ENCODE data around the gene TMEM53.

GRCh38 chr1:44620072-44620471, 54.2 kb downstream of the TMEM53 start:
- no peak for TF ChIP-seq EZH2 (IDR thresholded peaks at IDR 0.05; ENCODE audit: low read length, missing control alignments)
- no peak for TF ChIP-seq CTCF (conservative IDR thresholded peaks at IDR 0.05 in 1 of 2, IDR thresholded peaks at IDR 0.05 in 1 of 2; ENCODE audit: low read depth in 1 of 2, low read length in 2 of 2)
